Measurements from ENCODE around the gene TNFRSF21.
A peak's percentile ranks its signal among the peaks of the same experiment; 100 is the strongest.
"Not testable (repeated sequence)": the region's sequence is repeated elsewhere in the genome, so short reads cannot be mapped to it uniquely, and the experiment has no call there.

The TNFRSF21 gene

GRCh38 chr6:47283993-47284392 lies 25.7 kb downstream of the TNFRSF21 start:
- no peak for DNase-seq

GRCh38 chr6:47278545-47278944 lies 31.2 kb downstream of the TNFRSF21 start:
- DNase-seq, result no peak

DNA sequence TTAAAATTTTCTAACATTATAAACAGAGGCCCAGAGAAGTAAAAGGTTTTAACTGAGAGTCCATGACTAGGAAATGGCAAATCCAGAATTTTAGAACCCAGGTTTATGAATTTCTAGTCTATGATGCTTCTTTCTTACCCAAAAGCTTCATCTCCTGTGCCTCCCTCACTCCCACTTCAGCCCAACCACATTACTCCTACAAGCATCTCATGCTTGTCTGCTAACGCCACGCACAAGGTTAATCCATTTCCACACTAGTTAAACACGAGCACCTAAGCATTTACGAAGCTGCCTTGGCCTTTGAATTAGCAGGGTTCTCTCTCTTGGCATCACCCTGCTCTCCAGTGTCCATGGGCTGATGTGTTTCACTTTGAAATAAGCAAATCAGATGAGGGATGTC lies 32.0 kb downstream of the TNFRSF21 start:
- no peak for DNase-seq

- no peak for DNase-seq
Measured at GRCh38 chr6:47276377-47276776, 33.3 kb downstream of the TNFRSF21 start.

- DNase-seq, result no peak
Measured at GRCh38 chr6:47275640-47276039, 34.1 kb downstream of the TNFRSF21 start.

- not testable (repeated sequence) for DNase-seq
Measured at GRCh38 chr6:47275132-47275531, 34.6 kb downstream of the TNFRSF21 start.

- no peak for DNase-seq
Measured at GRCh38 chr6:47268572-47269187, 41.0 kb downstream of the TNFRSF21 start.

GRCh38 chr6:47267301-47267700 lies 42.4 kb downstream of the TNFRSF21 start:
- no peak for DNase-seq

DNA sequence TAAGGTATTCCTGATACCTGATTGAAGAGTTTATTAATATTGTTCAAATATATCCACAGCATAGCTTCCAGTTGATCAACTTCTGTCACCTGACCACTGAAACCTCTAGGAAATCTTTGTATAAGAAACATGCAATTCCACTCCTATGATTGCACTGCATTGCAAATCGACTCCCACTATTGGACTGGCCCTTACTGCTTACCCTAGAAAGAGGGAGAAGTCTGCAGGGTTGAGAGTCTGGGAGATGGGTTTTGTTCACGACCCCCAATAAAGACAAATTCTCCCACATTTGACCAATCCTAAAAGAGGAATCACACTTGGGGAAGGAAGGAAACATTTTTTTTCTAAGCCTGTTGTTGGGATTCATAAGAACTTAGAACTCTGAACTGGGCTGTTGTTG lies 43.7 kb downstream of the TNFRSF21 start:
- no peak for DNase-seq

DNA sequence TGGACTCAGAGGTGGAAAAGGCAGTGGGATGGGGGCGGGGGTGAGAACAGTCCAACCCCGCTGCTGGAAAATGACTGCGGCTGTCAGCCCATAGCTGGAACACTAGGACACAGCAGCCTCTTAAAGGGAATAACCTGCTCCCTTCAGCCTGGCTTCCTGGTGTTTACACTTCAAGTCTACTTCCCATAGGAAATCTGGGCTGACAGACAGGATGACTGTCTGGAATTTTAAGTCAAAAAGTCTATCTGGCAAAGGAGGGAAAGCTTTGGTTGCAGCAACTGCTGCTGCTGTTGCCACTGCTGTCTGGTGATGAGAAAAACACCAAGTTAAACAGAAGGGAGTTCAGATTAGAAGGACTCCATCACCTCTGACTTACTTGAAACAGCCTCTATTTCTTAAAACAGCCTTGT lies 44.9 kb downstream of the TNFRSF21 start:
- no peak for DNase-seq

- DNase-seq, result no peak
Measured at GRCh38 chr6:47263268-47263667, 46.4 kb downstream of the TNFRSF21 start.

GRCh38 chr6:47262231-47262630 lies 47.5 kb downstream of the TNFRSF21 start:
- DNase-seq, result no peak

- no peak for DNase-seq
Measured at GRCh38 chr6:47261191-47261590, 48.5 kb downstream of the TNFRSF21 start.

GRCh38 chr6:47260021-47260420 lies 49.7 kb downstream of the TNFRSF21 start:
- DNase-seq, result no peak

- DNase-seq, result peak; percentile 75
Measured at GRCh38 chr6:47258724-47259347, 50.9 kb downstream of the TNFRSF21 start.

GRCh38 chr6:47256981-47257730 lies 52.5 kb downstream of the TNFRSF21 start:
- DNase-seq, result no peak

GRCh38 chr6:47256361-47256760 lies 53.3 kb downstream of the TNFRSF21 start:
- DNase-seq, result no peak

DNA sequence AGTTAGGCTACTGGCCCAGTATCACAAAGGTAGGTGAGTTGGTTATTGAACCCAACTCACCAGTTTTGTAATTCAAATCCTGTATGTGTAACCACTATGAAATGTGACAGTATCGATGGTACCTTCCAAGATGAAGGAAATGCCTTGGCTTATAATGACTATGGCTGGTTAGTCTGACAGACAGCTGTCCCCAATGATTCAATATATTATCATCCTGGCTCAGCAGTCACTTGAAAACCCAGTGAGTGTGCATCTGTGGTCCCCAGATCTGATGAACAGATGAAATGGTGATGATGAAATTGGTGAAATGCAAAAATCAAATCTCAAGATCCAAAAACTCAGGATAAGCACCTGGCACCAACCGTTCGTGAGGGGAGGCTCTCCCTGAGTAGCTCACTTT lies 54.8 kb downstream of the TNFRSF21 start:
- DNase-seq, result no peak

- DNase-seq, result no peak
Measured at GRCh38 chr6:47254051-47254450, 55.7 kb downstream of the TNFRSF21 start.

- DNase-seq, result no peak
Measured at GRCh38 chr6:47253136-47253535, 56.6 kb downstream of the TNFRSF21 start.

DNA sequence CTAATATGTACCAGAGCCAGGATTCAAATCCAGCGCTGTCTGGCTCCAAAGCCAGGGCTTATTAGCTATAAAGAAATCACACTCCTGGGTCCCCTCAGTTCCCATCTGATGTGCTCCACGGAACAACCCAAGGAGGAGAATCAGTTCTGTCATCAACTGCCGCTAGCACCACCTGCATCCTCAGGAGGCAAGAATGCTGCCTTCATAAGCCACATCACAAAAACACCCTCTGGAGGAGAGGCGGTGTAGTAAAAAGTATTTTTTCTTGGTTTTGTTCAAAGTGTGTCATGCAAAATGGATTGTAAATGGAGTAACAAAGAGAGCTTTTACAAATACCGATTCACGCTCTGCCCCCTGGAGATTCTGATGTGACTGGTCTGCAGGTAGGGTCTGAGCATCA lies 57.1 kb downstream of the TNFRSF21 start:
- DNase-seq, result no peak

GRCh38 chr6:47251396-47251795 lies 58.3 kb downstream of the TNFRSF21 start:
- DNase-seq, result no peak

DNA sequence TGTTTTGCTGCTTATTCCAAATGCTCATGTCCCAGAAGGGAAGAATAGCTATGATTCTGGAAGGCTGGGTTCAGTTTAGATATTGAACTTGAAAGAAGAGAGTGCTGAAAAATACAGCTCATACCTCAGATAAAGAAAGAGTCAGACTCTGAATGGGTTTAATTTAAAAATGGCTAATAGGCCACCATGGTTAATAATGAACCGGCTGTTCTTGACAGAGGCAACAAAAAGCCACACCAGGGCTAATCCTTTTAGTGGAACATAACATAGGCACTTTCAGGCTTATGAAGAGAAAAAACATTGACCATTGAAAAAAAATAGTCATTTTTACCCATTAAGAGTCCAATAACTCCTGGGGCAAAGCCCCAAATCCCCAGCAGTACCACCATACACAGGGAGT lies 59.4 kb downstream of the TNFRSF21 start:
- no peak for DNase-seq

DNA sequence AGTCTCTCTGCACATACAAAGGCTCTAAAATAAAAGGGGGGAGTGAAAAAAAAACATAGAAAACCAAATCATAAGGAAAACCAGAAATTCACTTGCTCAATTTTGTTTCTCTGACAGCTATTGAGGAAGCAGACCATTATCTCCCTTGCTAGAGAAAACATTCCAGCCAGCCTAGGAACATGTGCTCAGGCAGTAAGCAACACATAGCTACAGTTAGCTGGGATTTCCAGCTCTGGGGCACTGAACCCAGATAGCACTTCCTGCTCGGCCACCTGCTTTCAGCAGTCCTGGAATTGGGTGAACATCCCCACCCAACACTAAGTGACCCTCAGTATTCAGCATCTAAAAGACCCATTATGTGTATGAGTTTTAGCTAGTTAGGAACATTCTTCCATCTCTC lies 61.3 kb downstream of the TNFRSF21 start:
- no peak for DNase-seq

Data from NCI-H2227 treated with DMSO at 0.1 percent for 48 hours (cell line).